Naive thymus-derived CD8-positive, alpha-beta T cell (primary cell): ENCODE results near the gene SRP19. TPM values are rescaled to one million over a fixed set of nuclear protein-coding genes. Genes with fewer than 3 reads are reported as not detected.
"Not testable (repeated sequence)": the region's sequence is repeated elsewhere in the genome, so short reads cannot be mapped to it uniquely, and the experiment has no call there.

Experiments used
- ATAC-seq, 2 donors: fragments of 150-1000 bp; cut with Tn5 transposase in 1 of 2; sonication (Bioruptor Pico), chemical (Tn5 transposase) in 1 of 2; 1 replicate in 1 of 2; 2 replicates in 1 of 2; pipeline ENCODE4 v1.10.0; 2021; ENCODE audit warnings: mild to moderate bottlenecking in 2 of 2, moderate library complexity in 2 of 2
- POLR2A ChIA-PET: fragments of 350-600 bp; sonication (Branson Sonifier 250); formaldehyde crosslinking; loops from one replicate; lab custom pipeline; 2021; ENCODE audit warnings: antibody characterized with exemption; lab: Charles Lee
- DNase-seq, 10 donors: peaks; one replicate each; pipeline versions ENCODE4 v3.0.0 to v3.0.0-alpha.2; 2020 to 2022
- H3K27ac Mint-ChIP-seq, 10 donors: one replicate each; pipeline ENCODE4 v1.8.0; 2020 to 2022; ENCODE audit warnings: mild to moderate bottlenecking in 10 of 10, mixed read lengths in 10 of 10, moderate library complexity in 4 of 10, inconsistent platforms in 1 of 10
- H3K27me3 Mint-ChIP-seq, 5 donors: one replicate each; pipeline ENCODE4 v1.8.0; 2021 to 2022; ENCODE audit warnings: mixed read lengths in 5 of 5
- H3K36me3 Mint-ChIP-seq, 3 donors: one replicate each; pipeline ENCODE4 v1.8.0; 2020 to 2022; ENCODE audit warnings: mixed read lengths in 3 of 3, mild to moderate bottlenecking in 2 of 3, inconsistent platforms in 1 of 3
- H3K4me1 Mint-ChIP-seq, 4 donors: one replicate each; pipeline ENCODE4 v1.8.0; 2021 to 2022; ENCODE audit warnings: mixed read lengths in 4 of 4
- H3K4me3 Mint-ChIP-seq, 10 donors: one replicate each; pipeline ENCODE4 v1.8.0; 2020 to 2022; ENCODE audit warnings: mild to moderate bottlenecking in 10 of 10, mixed read lengths in 10 of 10, moderate library complexity in 6 of 10, inconsistent platforms in 1 of 10
- H3K9me3 Mint-ChIP-seq, 9 donors: one replicate each; pipeline ENCODE4 v1.8.0; 2020 to 2022; ENCODE audit warnings: mixed read lengths in 9 of 9, mild to moderate bottlenecking in 3 of 9, inconsistent platforms in 1 of 9, moderate library complexity in 1 of 9
- polyA plus RNA-seq, 3 donors: library from polyadenylated mRNA; unstranded; fragments of 300-500 nt; fragmentation: Illumina TruSeq; gene quantifications; one replicate each; pipeline ENCODE4 v1.2.3, GENCODE V29; 2021
- total RNA-seq, 8 experiments: library from RNA in 2 of 8; stranded (reverse) in 2 of 8; gene quantifications; one replicate each; pipeline ENCODE4 v1.2.3 and lab custom pipeline; 2021 to 2026

The SRP19 gene
- total and polyA plus RNA-seq, 5 experiments from 2014 or later: 46.3 to 133 (median 84.4) TPM

DNA sequence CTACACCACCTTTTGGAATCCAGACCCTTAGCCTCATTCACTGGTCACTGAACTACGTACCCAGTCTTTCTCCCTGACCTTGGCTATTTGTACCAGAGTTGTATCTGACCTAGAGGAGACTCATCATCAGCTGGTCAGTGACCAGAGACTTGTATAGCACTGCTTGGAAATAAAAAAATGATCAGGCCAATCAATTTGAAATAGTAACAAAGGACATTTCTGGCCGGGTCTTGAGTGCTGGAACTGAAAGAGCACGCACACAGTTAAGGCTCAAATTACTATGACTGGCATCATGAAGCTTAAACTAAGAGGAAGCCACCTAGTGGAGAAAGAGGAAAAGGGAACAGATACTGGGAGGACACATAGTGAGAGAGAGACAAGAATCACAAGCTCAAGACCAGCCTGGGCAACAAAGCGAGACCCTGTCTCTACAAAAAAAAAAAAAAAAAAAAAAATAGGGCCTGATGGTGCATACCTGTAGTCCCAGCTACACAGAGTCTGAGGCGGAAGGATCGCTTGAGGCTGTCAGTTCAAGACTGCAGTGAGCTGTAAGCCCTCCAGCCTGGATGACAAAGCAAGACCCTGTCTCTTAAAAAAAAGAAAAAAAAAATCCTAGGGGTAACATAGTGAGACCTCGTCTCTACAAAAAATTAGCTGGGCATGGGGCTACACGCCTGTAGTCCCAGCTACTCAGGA lies 12.8 kb upstream of the SRP19 start:
- POLR2A ChIA-PET: interaction anchor here (0.7 to 1.2 kb wide), 3 partner anchors 13 to 131 kb away, joined by 4 to 8 read pairs (median 6); partner anchors contain the start of gene SRP19

DNA sequence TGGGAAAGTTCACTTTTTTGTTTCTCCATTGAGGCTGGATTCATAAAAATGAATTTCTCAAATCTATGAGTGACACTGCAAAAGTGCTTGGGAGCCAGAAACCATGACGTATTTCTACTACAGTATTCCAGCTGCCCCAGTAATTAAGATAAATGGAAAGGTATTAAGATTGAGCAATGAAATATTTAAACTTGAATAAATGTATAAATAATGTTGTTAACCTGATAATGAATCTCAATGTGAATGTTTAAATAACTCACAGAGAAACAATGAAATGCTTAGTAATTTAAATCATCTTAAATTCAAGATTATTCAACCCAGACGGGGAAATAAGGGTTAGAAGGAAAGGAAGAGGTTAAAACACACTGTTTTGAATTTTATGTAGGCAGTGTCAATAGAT lies 11.2 kb upstream of the SRP19 start:
- Mint-ChIP-seq H3K27me3 (peaks cover 5 to 20% (median 14%) of the 10 kb centered on the region in 5 donors), H3K36me3 (peaks cover 0 to 5% (median 4%) of the 10 kb centered on the region in 3 donors), H3K4me3 (no peak overlapping the region), H3K27ac (no peak overlapping the region), H3K4me1 (peaks cover 3 to 7% (median 5%) of the 10 kb centered on the region in 4 donors), H3K9me3 (peaks cover 4 to 12% (median 5%) of the 10 kb centered on the region in 9 donors)
- ATAC-seq: no peak
- POLR2A ChIA-PET: no interaction called here
- DNase-seq: no peak

More for the DNA sequence above, 12.8 kb upstream of the SRP19 start:
- DNase-seq (peak in 4 of 10 donors; percentile 22 to 51 (median 36)), ATAC-seq (peak; percentile 98 to 99)
- Mint-ChIP-seq H3K9me3 (peaks cover 0 to 2% (median 0%) of the 10 kb centered on the region in 9 donors), H3K36me3 (no peaks in the 10 kb centered on the region), H3K27ac (peak overlapping the region in 5 of 10 donors; percentile 0 to 55 (median 18)), H3K4me3 (peak overlapping the region in 2 of 10 donors; percentile 2 to 34), H3K4me1 (peaks cover 3 to 7% (median 5%) of the 10 kb centered on the region in 4 donors), H3K27me3 (peaks cover 0 to 7% (median 5%) of the 10 kb centered on the region in 5 donors)

DNA sequence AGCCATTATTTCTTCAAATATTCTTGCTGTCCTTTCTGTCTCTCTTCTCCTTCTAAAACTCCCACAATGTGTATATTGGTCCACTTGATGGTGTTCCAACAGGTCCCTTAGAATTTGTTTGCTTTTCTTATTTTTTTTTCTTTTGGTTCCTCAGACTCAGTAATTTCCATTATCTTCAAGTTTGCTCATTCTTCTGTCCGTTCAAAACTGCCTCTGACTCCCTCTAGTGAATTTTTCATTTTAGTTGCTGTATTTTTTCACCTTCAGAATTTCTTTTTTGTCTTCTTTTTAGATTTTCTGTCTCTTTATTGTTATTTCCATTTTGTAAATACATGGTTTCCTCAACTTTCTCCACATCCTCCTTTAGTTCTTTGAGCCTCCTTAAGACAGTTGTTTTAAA lies 6.4 kb upstream of the SRP19 start:
- peaks cover 20 to 41% (median 23%) of the 10 kb centered on the region in 5 donors for H3K27me3 Mint-ChIP-seq
- peaks cover 0 to 21% (median 7%) of the 10 kb centered on the region in 3 donors for H3K36me3 Mint-ChIP-seq
- POLR2A ChIA-PET: interaction anchor here (0.5 kb wide), 1 partner anchor 21 kb away, joined by 3 read pairs; no protein-coding TSS in a partner anchor

DNA sequence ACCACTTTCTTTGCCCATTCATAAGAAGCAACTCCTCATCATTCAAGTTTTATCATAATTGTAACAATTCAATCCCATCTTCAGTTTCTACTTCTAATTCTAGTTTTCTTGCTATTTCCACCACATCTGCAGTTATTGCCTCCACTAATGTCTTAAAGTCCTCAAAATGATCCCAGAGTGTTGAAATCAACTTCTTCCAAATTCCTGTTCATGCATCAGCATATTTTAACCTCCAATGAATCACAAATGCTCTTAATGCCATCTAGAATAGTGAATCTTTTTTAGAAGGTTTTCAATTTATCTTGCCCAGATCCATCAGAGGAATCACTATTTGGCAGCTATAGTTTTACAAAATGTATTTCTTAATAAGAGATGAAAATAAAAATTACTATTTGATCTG lies 3.2 kb upstream of the SRP19 start:
- Mint-ChIP-seq H3K9me3 (peaks cover 5 to 29% (median 10%) of the 10 kb centered on the region in 9 donors), H3K4me3 (no peak overlapping the region), H3K4me1 (peaks cover 6 to 25% (median 15%) of the 10 kb centered on the region in 4 donors), H3K27me3 (peaks cover 16 to 35% (median 20%) of the 10 kb centered on the region in 5 donors), H3K27ac (no peak overlapping the region), H3K36me3 (peaks cover 5 to 21% (median 7%) of the 10 kb centered on the region in 3 donors)
- no peak for ATAC-seq
- POLR2A ChIA-PET: no interaction called here
- no peak for DNase-seq

More for the DNA sequence above, 6.4 kb upstream of the SRP19 start:
- no peak overlapping the region for H3K4me3 Mint-ChIP-seq
- DNase-seq (no peak), ATAC-seq (no peak)
- H3K27ac Mint-ChIP-seq: no peak overlapping the region
- peaks cover 5 to 29% (median 10%) of the 10 kb centered on the region in 9 donors for H3K9me3 Mint-ChIP-seq
- H3K4me1 Mint-ChIP-seq: no peaks in the 10 kb centered on the region

DNA sequence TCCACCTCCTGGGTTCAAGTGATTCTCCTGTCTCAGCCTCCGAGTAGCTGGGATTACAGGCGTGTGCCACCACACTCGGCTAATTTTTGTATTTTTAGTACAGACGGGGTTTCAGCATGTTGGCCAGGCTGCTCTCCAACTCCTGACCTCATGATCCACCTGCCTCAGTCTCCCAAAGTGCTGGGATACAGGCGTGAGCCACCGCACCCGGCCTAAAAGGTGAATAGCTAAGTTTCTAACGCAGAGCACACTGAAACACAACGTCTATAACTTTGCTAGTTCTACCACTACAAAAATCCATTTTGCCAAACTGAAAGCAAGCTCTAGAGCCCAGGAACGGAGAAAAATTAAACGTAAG lies 537 bp upstream of the SRP19 start:
- not testable (repeated sequence) for H3K9me3 Mint-ChIP-seq, ATAC-seq, DNase-seq
- Mint-ChIP-seq H3K4me3 (peak overlapping the region; percentile 91 to 98 (median 96)), H3K4me1 (peaks cover 14 to 40% (median 28%) of the 10 kb centered on the region in 4 donors), H3K27ac (peak overlapping the region; percentile 96 to 99 (median 98)), H3K27me3 (peaks cover 0 to 16% (median 13%) of the 10 kb centered on the region in 5 donors), H3K36me3 (peaks cover 2 to 26% (median 10%) of the 10 kb centered on the region in 3 donors)
- POLR2A ChIA-PET: interaction anchor here (0.8 to 1.7 kb wide), 8 partner anchors 9 to 699 kb away, joined by 4 to 16 read pairs (median 5); partner anchors contain the start of genes DCP2 and REEP5

DNA sequence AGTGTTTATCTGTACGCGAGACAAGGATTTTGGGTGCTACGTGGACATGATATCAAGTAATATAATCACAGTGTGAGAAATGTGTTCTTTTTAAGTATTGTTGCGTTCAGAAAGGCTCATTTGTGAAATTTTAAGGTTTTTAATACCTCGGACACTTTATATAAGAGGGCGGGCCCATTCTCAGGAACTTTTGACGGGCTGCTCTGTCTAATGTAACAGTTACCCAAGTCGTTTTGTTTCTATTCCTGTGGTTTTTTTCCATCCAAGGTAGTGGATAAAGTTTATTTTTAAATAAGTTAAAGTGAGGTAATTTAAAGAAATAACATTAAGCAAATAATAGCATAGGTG lies 525 bp downstream of the SRP19 start:
- Mint-ChIP-seq H3K27ac (peak overlapping the region; percentile 96 to 99 (median 98)), H3K27me3 (peaks cover 0 to 7% (median 2%) of the 10 kb centered on the region in 5 donors)
- ATAC-seq: no peak

DNA sequence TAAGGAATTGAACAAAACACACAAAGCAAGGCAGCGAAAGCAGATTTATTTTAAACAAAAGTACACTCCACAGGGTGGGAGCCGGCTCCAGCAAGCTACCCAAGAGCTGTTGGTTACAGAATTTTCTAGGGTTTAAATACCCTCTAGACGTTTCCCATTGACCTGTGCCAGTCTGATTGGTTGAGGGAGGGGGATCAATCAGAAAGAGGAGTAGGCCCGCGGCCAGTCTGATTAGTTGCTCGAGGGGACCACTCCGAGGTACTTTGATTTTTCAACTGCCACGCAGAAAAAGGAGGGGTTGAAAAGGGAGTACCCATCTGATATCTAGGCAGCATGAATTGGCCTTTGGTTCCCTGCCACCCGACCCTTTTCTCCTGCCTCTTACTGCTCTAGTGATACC lies 998 bp downstream of the SRP19 start:
- Mint-ChIP-seq H3K36me3 (peaks cover under 1 to 42% (median 2%) of the 10 kb centered on the region in 3 donors), H3K4me3 (peak overlapping the region; percentile 91 to 98 (median 96)), H3K9me3 (no peaks in the 10 kb centered on the region), H3K27me3 (peaks cover 0 to 5% (median 0%) of the 10 kb centered on the region in 5 donors), H3K4me1 (peaks cover 16 to 47% (median 32%) of the 10 kb centered on the region in 4 donors), H3K27ac (peak overlapping the region in 9 of 10 donors; percentile 52 to 99 (median 96))
- ATAC-seq (no peak), DNase-seq (no peak)
- POLR2A ChIA-PET: interaction anchor here (1.6 kb wide), 1 partner anchor 22 kb away, joined by 4 read pairs; no protein-coding TSS in a partner anchor

More for the DNA sequence above, 525 bp downstream of the SRP19 start:
- Mint-ChIP-seq H3K36me3 (peaks cover 0 to 37% (median 2%) of the 10 kb centered on the region in 3 donors), H3K9me3 (no peaks in the 10 kb centered on the region), H3K4me3 (peak overlapping the region; percentile 91 to 98 (median 96)), H3K4me1 (peaks cover 14 to 42% (median 30%) of the 10 kb centered on the region in 4 donors)
- no peak for DNase-seq
- POLR2A ChIA-PET: interaction anchor here (0.7 to 1.7 kb wide), 9 partner anchors 10 to 701 kb away, joined by 4 to 16 read pairs (median 4); partner anchors contain the start of genes DCP2 and REEP5

DNA sequence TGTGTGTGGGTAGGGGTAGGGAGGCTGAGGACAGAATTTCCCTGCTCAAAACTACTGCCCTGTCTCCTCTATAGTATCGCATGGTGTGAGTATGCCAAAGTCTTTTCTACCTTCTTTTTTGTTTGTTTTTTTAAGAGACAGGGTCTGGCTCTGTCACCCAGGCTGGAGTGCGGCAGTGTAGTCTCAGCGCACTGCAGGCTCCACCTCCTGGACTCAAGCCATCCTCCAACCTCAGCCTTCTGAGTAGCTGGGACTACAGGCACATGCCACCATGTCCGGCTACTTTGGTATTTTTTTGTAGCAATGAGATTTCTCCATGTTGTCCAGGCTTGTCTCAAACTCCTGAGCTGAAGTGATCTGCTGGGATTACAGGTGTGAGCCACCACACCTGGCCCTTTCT lies 2.5 kb downstream of the SRP19 start:
- POLR2A ChIA-PET: no interaction called here
- peak overlapping the region; percentile 35 to 98 (median 65) for H3K27ac Mint-ChIP-seq

DNA sequence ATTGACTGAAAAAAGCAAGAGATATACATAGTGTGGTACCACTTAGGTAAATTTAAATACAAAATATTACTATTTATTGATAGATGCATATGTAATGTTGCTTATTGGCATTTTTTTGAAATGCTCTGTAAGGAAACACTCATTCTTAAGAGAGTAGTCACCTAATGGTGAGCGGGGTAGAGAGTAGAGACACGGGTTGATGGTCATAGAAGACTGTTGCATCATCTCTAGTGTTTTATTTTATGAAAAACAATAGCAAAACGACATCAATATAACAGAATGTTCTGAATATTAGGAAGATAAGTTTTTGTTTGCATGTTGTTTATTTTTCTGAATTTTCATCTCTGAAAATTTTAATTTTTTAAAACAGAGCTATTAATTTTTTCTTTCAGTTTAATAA lies 4.0 kb downstream of the SRP19 start:
- ATAC-seq (no peak), DNase-seq (no peak)
- Mint-ChIP-seq H3K9me3 (no peaks in the 10 kb centered on the region), H3K4me1 (peaks cover 21 to 64% (median 47%) of the 10 kb centered on the region in 4 donors), H3K27ac (no peak overlapping the region), H3K4me3 (no peak overlapping the region), H3K36me3 (peaks cover 5 to 71% (median 6%) of the 10 kb centered on the region in 3 donors), H3K27me3 (no peaks in the 10 kb centered on the region)
- POLR2A ChIA-PET: no interaction called here

More for the DNA sequence above, 2.5 kb downstream of the SRP19 start:
- peak overlapping the region in 9 of 10 donors; percentile 12 to 96 (median 91) for H3K4me3 Mint-ChIP-seq
- ATAC-seq: no peak
- H3K4me1 Mint-ChIP-seq: peaks cover 18 to 51% (median 34%) of the 10 kb centered on the region in 4 donors
- no peaks in the 10 kb centered on the region for H3K27me3 Mint-ChIP-seq
- no peaks in the 10 kb centered on the region for H3K9me3 Mint-ChIP-seq
- peaks cover 2 to 56% (median 5%) of the 10 kb centered on the region in 3 donors for H3K36me3 Mint-ChIP-seq
- DNase-seq: no peak

DNA sequence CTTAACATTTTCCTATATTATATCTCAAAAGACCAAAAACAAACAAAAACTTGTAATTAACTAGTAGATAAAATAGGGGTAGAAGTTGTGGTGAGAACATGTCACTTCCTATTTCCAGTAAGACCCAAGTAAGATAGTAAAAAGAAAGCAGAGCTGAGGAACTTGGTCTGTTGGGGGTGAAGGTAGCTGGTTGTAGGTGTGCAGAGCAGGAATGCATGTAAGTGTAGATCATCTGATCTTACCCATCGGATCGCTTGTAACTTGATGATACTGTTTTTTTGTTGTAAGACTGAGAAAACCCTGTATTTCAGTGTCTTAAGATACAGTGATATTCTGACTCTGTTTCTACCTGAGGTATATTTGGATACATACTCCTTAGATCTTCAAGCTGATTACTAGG lies 5.7 kb downstream of the SRP19 start:
- Mint-ChIP-seq H3K27me3 (no peaks in the 10 kb centered on the region), H3K36me3 (peaks cover 5 to 80% (median 6%) of the 10 kb centered on the region in 3 donors), H3K9me3 (no peaks in the 10 kb centered on the region), H3K4me1 (peaks cover 18 to 55% (median 43%) of the 10 kb centered on the region in 4 donors), H3K4me3 (no peak overlapping the region), H3K27ac (peak overlapping the region in 2 of 10 donors; percentile 34 to 45)
- ATAC-seq: no peak
- no peak for DNase-seq
- POLR2A ChIA-PET: no interaction called here

DNA sequence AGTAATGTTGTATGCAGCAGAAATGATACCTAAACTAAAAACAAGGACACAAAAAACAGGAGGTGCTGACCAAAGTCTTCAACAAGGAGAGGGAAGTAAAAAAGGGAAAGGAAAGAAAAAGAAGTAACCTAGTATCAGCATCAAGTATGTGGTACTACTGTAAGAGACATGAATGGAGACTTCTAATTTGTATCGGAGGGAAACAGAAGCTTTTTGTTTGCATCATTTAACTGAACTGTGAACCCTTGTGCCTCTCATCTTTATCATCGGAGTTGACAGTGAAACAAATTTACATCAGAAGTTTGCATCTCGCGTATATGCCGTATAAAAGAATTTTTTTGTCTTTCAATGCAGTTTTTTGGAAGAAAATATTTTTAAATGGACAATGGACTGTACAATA lies 6.3 kb downstream of the SRP19 start:
- peaks cover 17 to 49% (median 39%) of the 10 kb centered on the region in 4 donors for H3K4me1 Mint-ChIP-seq
- no peak for DNase-seq
- H3K27ac Mint-ChIP-seq: peak overlapping the region in 4 of 10 donors; percentile 11 to 46 (median 40)
- ATAC-seq: no peak
- peaks cover 5 to 79% (median 6%) of the 10 kb centered on the region in 3 donors for H3K36me3 Mint-ChIP-seq
- H3K4me3 Mint-ChIP-seq: no peak overlapping the region
- no peaks in the 10 kb centered on the region for H3K9me3 Mint-ChIP-seq
- H3K27me3 Mint-ChIP-seq: no peaks in the 10 kb centered on the region
- POLR2A ChIA-PET: no interaction called here

DNA sequence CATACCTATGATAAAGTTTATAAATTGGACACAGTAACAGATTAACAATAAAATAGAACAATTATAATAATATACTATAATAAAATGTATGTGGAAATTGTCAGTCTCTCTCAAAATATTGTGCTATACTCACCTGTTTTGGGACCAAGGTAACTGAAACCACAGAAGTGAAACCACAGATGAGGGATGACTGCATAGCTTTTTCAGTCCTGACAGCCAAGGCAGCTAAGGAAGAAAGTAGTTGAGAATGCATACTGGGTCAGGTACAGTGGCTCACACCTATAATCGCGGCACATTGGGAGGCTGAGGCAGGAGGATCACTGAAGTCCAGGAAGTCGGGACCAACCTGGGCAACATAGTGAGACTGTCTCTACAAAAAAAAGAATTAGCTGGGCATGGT lies 8.9 kb downstream of the SRP19 start:
- DNase-seq: no peak
- H3K27me3 Mint-ChIP-seq: no peaks in the 10 kb centered on the region
- peak overlapping the region in 6 of 10 donors; percentile 45 to 89 (median 76) for H3K27ac Mint-ChIP-seq
- H3K4me1 Mint-ChIP-seq: peaks cover 10 to 46% (median 26%) of the 10 kb centered on the region in 4 donors
- peaks cover 5 to 77% (median 9%) of the 10 kb centered on the region in 3 donors for H3K36me3 Mint-ChIP-seq
- H3K9me3 Mint-ChIP-seq: no peaks in the 10 kb centered on the region
- peak overlapping the region in 1 of 10 donors; percentile 1 for H3K4me3 Mint-ChIP-seq
- POLR2A ChIA-PET: no interaction called here
- ATAC-seq: peak; percentile 46
